HG03103 (cell line): ENCODE measurements around the gene DYNLRB2.

Source experiments
- ATAC-seq: cut with Tn5 transposase; IDR thresholded peaks from one replicate; pipeline ENCODE4 v1.9.1; 2021; ENCODE audit warnings: low read depth; ENCODE audit not compliant: unreplicated experiment

Gene DYNLRB2

GRCh38 chr16:80540516-80541305 lies at the start of gene DYNLRB2:
TSS of gene DYNLRB2 (plus strand) at chr16:80540993. CDS start at chr16:80541077, 84 bp downstream.
- ATAC-seq, result peak; percentile 92

- no peak for ATAC-seq
Observed at GRCh38 chr16:80500116-80500859, 40.5 kb upstream of the DYNLRB2 start.

GRCh38 chr16:80500961-80501525 lies 39.8 kb upstream of the DYNLRB2 start:
- no peak for ATAC-seq

- no peak for ATAC-seq
Observed at GRCh38 chr16:80503107-80503506, 37.7 kb upstream of the DYNLRB2 start.

GRCh38 chr16:80507538-80507937 lies 33.3 kb upstream of the DYNLRB2 start:
- no peak for ATAC-seq

- ATAC-seq, result no peak
Observed at GRCh38 chr16:80509872-80510271, 30.9 kb upstream of the DYNLRB2 start.

- ATAC-seq, result no peak
Observed at GRCh38 chr16:80511824-80512592, 28.8 kb upstream of the DYNLRB2 start.

- ATAC-seq, result no peak
Observed at GRCh38 chr16:80512593-80512853, 28.3 kb upstream of the DYNLRB2 start.

- no peak for ATAC-seq
Observed at GRCh38 chr16:80515374-80515773, 25.4 kb upstream of the DYNLRB2 start.

GRCh38 chr16:80517846-80518245 lies 22.9 kb upstream of the DYNLRB2 start:
- no peak for ATAC-seq

GRCh38 chr16:80518436-80518835 lies 22.4 kb upstream of the DYNLRB2 start:
- ATAC-seq, result no peak

GRCh38 chr16:80519189-80519588 lies 21.6 kb upstream of the DYNLRB2 start:
- ATAC-seq, result no peak

GRCh38 chr16:80525420-80525819 lies 15.4 kb upstream of the DYNLRB2 start:
- ATAC-seq, result no peak

GRCh38 chr16:80526418-80527061 lies 14.3 kb upstream of the DYNLRB2 start:
- peak; percentile 65 for ATAC-seq

- no peak for ATAC-seq
Observed at GRCh38 chr16:80527297-80527696, 13.5 kb upstream of the DYNLRB2 start.

- no peak for ATAC-seq
Observed at GRCh38 chr16:80530479-80530878, 10.3 kb upstream of the DYNLRB2 start.

- no peak for ATAC-seq
Observed at GRCh38 chr16:80536238-80536637, 4.6 kb upstream of the DYNLRB2 start.

GRCh38 chr16:80541306-80541694 lies 507 bp downstream of the DYNLRB2 start:
- ATAC-seq, result no peak

- no peak for ATAC-seq
Observed at GRCh38 chr16:80543162-80543561, 2.4 kb downstream of the DYNLRB2 start.

- no peak for ATAC-seq
Observed at GRCh38 chr16:80544326-80544725, 3.5 kb downstream of the DYNLRB2 start.

- ATAC-seq, result no peak
Observed at GRCh38 chr16:80546249-80546648, 5.5 kb downstream of the DYNLRB2 start.
